H9 (cell line): ENCODE data around the gene SLC30A1. TPM values are rescaled to one million over a fixed set of nuclear protein-coding genes. Genes with fewer than 3 reads are reported as not detected.

Experiments
- DNase-seq: peaks from one replicate; pipeline ENCODE4 v3.0.0-alpha.2; 2017
- H2AFZ ChIP-seq: one replicate; pipeline ENCODE4 v1.6.1; 2013; ENCODE audit warnings: mild to moderate bottlenecking, low read length, control low read depth, moderate library complexity
- H2AK5ac ChIP-seq: 2 replicates; pipeline ENCODE4 v1.6.1; 2013; ENCODE audit warnings: low read length, control low read depth, mixed read lengths; ENCODE audit not compliant: insufficient read length
- H2BK120ac ChIP-seq: one replicate; pipeline ENCODE4 v1.6.1; 2013; ENCODE audit warnings: low read depth, mild to moderate bottlenecking, low read length, control low read depth, inconsistent platforms; ENCODE audit not compliant: poor library complexity, severe bottlenecking
- H2BK12ac ChIP-seq: 2 replicates; pipeline ENCODE4 v1.6.1; 2013; ENCODE audit warnings: low read length, control low read depth, mixed read lengths, low read depth; ENCODE audit not compliant: insufficient read length
- H2BK15ac ChIP-seq: 2 replicates; pipeline ENCODE4 v1.6.1; 2013; ENCODE audit warnings: low read depth, low read length, control low read depth
- H2BK20ac ChIP-seq: one replicate; pipeline ENCODE4 v1.6.1; 2013; ENCODE audit warnings: low read depth, mild to moderate bottlenecking, low read length, control low read depth, inconsistent platforms; ENCODE audit not compliant: poor library complexity, severe bottlenecking
- H2BK5ac ChIP-seq: 2 replicates; pipeline ENCODE4 v1.6.1; 2013; ENCODE audit warnings: low read length, control low read depth, mixed read lengths; ENCODE audit not compliant: insufficient read length
- H3K14ac ChIP-seq: 2 replicates; pipeline ENCODE4 v1.6.1; 2013; ENCODE audit warnings: low read length, control low read depth; ENCODE audit not compliant: insufficient read depth
- H3K18ac ChIP-seq: 2 replicates; pipeline ENCODE4 v1.6.1; 2013; ENCODE audit warnings: low read depth, mild to moderate bottlenecking, mixed read lengths, low read length, control low read depth; ENCODE audit not compliant: insufficient read length
- H3K23ac ChIP-seq: 2 replicates; pipeline ENCODE4 v1.6.1; 2013; ENCODE audit warnings: low read length, control low read depth, mixed read lengths, low read depth; ENCODE audit not compliant: insufficient read length
- H3K23me2 ChIP-seq: 2 replicates; pipeline ENCODE4 v1.6.1; 2013; ENCODE audit warnings: low read depth, mild to moderate bottlenecking, mixed read lengths, low read length, control low read depth; ENCODE audit not compliant: insufficient read length, poor library complexity, severe bottlenecking
- H3K27ac ChIP-seq: 2 replicates; pipeline ENCODE4 v1.5.1; 2013; ENCODE audit warnings: low read length, control low read depth, mixed read lengths, low read depth; ENCODE audit not compliant: insufficient read length
- H3K27me3 ChIP-seq: 2 replicates; pipeline ENCODE4 v1.6.1; 2013; ENCODE audit warnings: low read length, control low read depth, inconsistent platforms; ENCODE audit not compliant: insufficient read depth
- H3K4ac ChIP-seq: 2 replicates; pipeline ENCODE4 v1.6.1; 2013; ENCODE audit warnings: low read depth, mild to moderate bottlenecking, control low read depth, inconsistent platforms, low read length, moderate library complexity
- H3K4me1 ChIP-seq: 2 replicates; pipeline ENCODE4 v1.6.1; 2013; ENCODE audit warnings: low read length, control low read depth, inconsistent platforms; ENCODE audit not compliant: insufficient read depth
- H3K4me2 ChIP-seq: 2 replicates; pipeline ENCODE4 v1.6.1; 2013; ENCODE audit warnings: low read length, control low read depth, mixed read lengths; ENCODE audit not compliant: insufficient read length, insufficient read depth
- H3K56ac ChIP-seq: 2 replicates; pipeline ENCODE4 v1.6.1; 2013; ENCODE audit warnings: low read depth, mild to moderate bottlenecking, mixed read lengths, low read length, control low read depth; ENCODE audit not compliant: insufficient read length
- H3K79me1 ChIP-seq: 2 replicates; pipeline ENCODE4 v1.6.1; 2013; ENCODE audit warnings: low read depth, mild to moderate bottlenecking, moderate library complexity, low read length, control low read depth, inconsistent platforms; ENCODE audit not compliant: insufficient read depth, poor library complexity, severe bottlenecking
- H3K79me2 ChIP-seq: 2 replicates; pipeline ENCODE4 v1.6.1; 2013; ENCODE audit warnings: low read length, control low read depth, inconsistent platforms; ENCODE audit not compliant: insufficient read depth
- H3K9ac ChIP-seq: 2 replicates; pipeline ENCODE4 v1.6.1; 2013; ENCODE audit warnings: low read length, control low read depth, mixed read lengths; ENCODE audit not compliant: insufficient read length; ENCODE audit errors: extremely low read depth
- H3K9me3 ChIP-seq: one replicate; pipeline ENCODE4 v1.6.1; 2013; ENCODE audit warnings: low read depth, low read length, inconsistent platforms; ENCODE audit not compliant: control insufficient read depth
- H3T11ph ChIP-seq: one replicate; pipeline ENCODE4 v1.6.1; 2013; ENCODE audit warnings: mild to moderate bottlenecking, low read length, control low read depth, inconsistent platforms
- H4K20me1 ChIP-seq: one replicate; pipeline ENCODE4 v1.6.1; 2013; ENCODE audit not compliant: control insufficient read depth, insufficient read length, insufficient read depth
- H4K5ac ChIP-seq: 2 replicates; pipeline ENCODE4 v1.6.1; 2013; ENCODE audit warnings: low read depth, mild to moderate bottlenecking, mixed read lengths, low read length, control low read depth; ENCODE audit not compliant: insufficient read length
- H4K8ac ChIP-seq: replicated peaks from 2 replicates; pipeline ENCODE4 v1.6.1; 2013; ENCODE audit warnings: low read length, control low read depth, mixed read lengths, low read depth; ENCODE audit not compliant: insufficient read length
- H4K91ac ChIP-seq: 2 replicates; pipeline ENCODE4 v1.6.1; 2013; ENCODE audit warnings: low read depth, mild to moderate bottlenecking, moderate library complexity, mixed read lengths, low read length, control low read depth; ENCODE audit not compliant: insufficient read length
- H3K27ac Mint-ChIP-seq, 3 experiments: 2 replicates in 2 of 3; 3 replicates in 1 of 3; pipeline ENCODE4 v1.8.0; 2020 to 2021; ENCODE audit warnings: mixed read lengths in 3 of 3, mild to moderate bottlenecking in 1 of 3, moderate library complexity in 1 of 3
- H3K27me3 Mint-ChIP-seq: 2 replicates; pipeline ENCODE4 v1.8.0; 2021; ENCODE audit warnings: low read depth, mild to moderate bottlenecking, moderate library complexity, mixed read lengths
- H3K36me3 Mint-ChIP-seq, 3 experiments: 2 replicates in 2 of 3; 3 replicates in 1 of 3; pipeline ENCODE4 v1.8.0; 2020 to 2021; ENCODE audit warnings: low read depth in 3 of 3, mixed read lengths in 3 of 3; ENCODE audit not compliant: insufficient read depth in 1 of 3
- H3K4me1 Mint-ChIP-seq, 2 experiments: 2 replicates each; pipeline ENCODE4 v1.8.0; 2020; ENCODE audit warnings: mixed read lengths in 2 of 2
- H3K4me3 Mint-ChIP-seq, 2 experiments: 2 replicates in 1 of 2; 3 replicates in 1 of 2; pipeline ENCODE4 v1.8.0; 2020 to 2021; ENCODE audit warnings: mild to moderate bottlenecking in 2 of 2, mixed read lengths in 2 of 2, moderate library complexity in 1 of 2
- H3K9me3 Mint-ChIP-seq, 2 experiments: 2 replicates in 1 of 2; 3 replicates in 1 of 2; pipeline ENCODE4 v1.8.0; 2020; ENCODE audit warnings: mild to moderate bottlenecking in 2 of 2, mixed read lengths in 2 of 2, moderate library complexity in 1 of 2
- WGBS: extraction: QIAGEN DNeasy Blood & Tissue Kit; methylation state at CpG from one replicate; pipeline ENCODE4 v1.1.7; 2013; ENCODE audit warnings: missing lambda C conversion rate, low lambda C conversion rate, mixed read lengths; ENCODE audit not compliant: insufficient read length; ENCODE audit errors: extremely low coverage; 5-methylcytosine and 5-hydroxymethylcytosine counted together
- total RNA-seq: library from RNA; stranded (reverse); gene quantifications from 2 replicates; pipeline ENCODE4 v1.2.1, GENCODE V29; 2021
- TF ChIP-seq, protein P1 (sequence below): fragments of 200-600 bp; sonication (generic); conservative IDR thresholded peaks from 3 replicates; pipeline ENCODE4 v1.8.0; 2021; ENCODE audit warnings: antibody characterized with exemption, mild to moderate bottlenecking

SLC30A1 gene
- total RNA-seq, 1 experiment from 2014 or later, result 17.1 TPM

DNA sequence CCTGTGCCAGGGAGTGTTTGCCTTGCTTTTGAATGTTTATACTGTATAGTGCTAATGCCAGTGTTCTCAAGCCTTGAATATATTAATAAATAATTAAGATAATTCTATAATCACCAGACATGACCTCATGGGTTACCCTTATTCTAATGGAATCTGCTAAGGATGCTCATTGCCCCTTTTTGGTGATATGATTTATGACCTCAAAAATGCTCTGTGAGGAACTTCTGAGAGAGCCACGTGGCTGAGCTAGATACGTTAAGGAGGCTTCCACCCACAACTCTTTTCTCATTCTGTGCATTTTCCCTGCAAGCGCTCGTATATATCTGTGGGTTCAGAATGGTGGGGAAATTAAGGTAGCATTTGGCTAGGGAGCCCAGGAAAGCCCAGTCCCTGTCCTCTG lies 19.6 kb upstream of the SLC30A1 start:
- no peak overlapping the region for H2BK12ac ChIP-seq
- no peaks in the 10 kb centered on the region for H3K79me2 ChIP-seq
- H2BK20ac ChIP-seq, result no peak overlapping the region
- no peaks in the 10 kb centered on the region for H3K9me3 Mint-ChIP-seq
- H3K79me1 ChIP-seq, result no peaks in the 10 kb centered on the region
- no peak overlapping the region for H2AFZ ChIP-seq
- no peaks in the 10 kb centered on the region for H3K4me1 ChIP-seq
- no peak overlapping the region for H3K9ac ChIP-seq
- no peak overlapping the region for H4K91ac ChIP-seq
- no peak for DNase-seq
- H3K27me3 Mint-ChIP-seq, result no peaks in the 10 kb centered on the region
- no peak overlapping the region for H3K14ac ChIP-seq
- no peak overlapping the region for H3K27ac ChIP-seq
- no peaks in the 10 kb centered on the region for H3K23me2 ChIP-seq
- no peaks in the 10 kb centered on the region for H3K36me3 Mint-ChIP-seq
- H3K4me2 ChIP-seq, result no peak overlapping the region
- no peak overlapping the region for H3T11ph ChIP-seq
- H3K18ac ChIP-seq, result no peak overlapping the region
- no peak overlapping the region for H4K5ac ChIP-seq
- no peak overlapping the region for H2BK120ac ChIP-seq
- H3K27ac Mint-ChIP-seq, result no peak overlapping the region
- H3K27me3 ChIP-seq, result no peaks in the 10 kb centered on the region
- H3K56ac ChIP-seq, result no peak overlapping the region
- no CpG with 5 or more reads among the region's 4 CpGs for WGBS
- no peaks in the 10 kb centered on the region for H3K9me3 ChIP-seq
- H3K4me3 Mint-ChIP-seq, result no peak overlapping the region
- H4K8ac ChIP-seq, result no peak overlapping the region
- H4K20me1 ChIP-seq, result no peaks in the 10 kb centered on the region
- TF ChIP-seq, protein P1, sequence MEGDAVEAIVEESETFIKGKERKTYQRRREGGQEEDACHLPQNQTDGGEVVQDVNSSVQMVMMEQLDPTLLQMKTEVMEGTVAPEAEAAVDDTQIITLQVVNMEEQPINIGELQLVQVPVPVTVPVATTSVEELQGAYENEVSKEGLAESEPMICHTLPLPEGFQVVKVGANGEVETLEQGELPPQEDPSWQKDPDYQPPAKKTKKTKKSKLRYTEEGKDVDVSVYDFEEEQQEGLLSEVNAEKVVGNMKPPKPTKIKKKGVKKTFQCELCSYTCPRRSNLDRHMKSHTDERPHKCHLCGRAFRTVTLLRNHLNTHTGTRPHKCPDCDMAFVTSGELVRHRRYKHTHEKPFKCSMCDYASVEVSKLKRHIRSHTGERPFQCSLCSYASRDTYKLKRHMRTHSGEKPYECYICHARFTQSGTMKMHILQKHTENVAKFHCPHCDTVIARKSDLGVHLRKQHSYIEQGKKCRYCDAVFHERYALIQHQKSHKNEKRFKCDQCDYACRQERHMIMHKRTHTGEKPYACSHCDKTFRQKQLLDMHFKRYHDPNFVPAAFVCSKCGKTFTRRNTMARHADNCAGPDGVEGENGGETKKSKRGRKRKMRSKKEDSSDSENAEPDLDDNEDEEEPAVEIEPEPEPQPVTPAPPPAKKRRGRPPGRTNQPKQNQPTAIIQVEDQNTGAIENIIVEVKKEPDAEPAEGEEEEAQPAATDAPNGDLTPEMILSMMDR, result no peak
- H2BK15ac ChIP-seq, result no peak overlapping the region
- H3K4me1 Mint-ChIP-seq, result no peaks in the 10 kb centered on the region
- no peak overlapping the region for H2AK5ac ChIP-seq
- no peak overlapping the region for H2BK5ac ChIP-seq
- no peak overlapping the region for H3K4ac ChIP-seq
- no peak overlapping the region for H3K23ac ChIP-seq
